Fibroblast of lung (primary cell): ENCODE measurements around the gene FHIT. TPM values are rescaled to one million over a fixed set of nuclear protein-coding genes. Genes with fewer than 3 reads are reported as not detected.

Source experiments
- DNase-seq, 2 donors: peaks; one replicate each; pipeline versions ENCODE4 v3.0.0 to v3.0.0-alpha.2; 2010; ENCODE audit warnings: low read depth in 2 of 2
- H2AFZ ChIP-seq: 2 replicates; pipeline ENCODE4 v1.5.1; 2012; ENCODE audit warnings: low read length, control low read depth, inconsistent platforms
- H3K27ac ChIP-seq: 2 replicates; pipeline ENCODE4 v1.5.1; 2011; ENCODE audit warnings: low read length, control low read depth; ENCODE audit not compliant: insufficient read depth
- H3K27me3 ChIP-seq: 2 replicates; pipeline ENCODE4 v1.5.1; 2011; ENCODE audit warnings: mild to moderate bottlenecking, low read length; ENCODE audit not compliant: control insufficient read depth, insufficient read depth
- H3K36me3 ChIP-seq: 2 replicates; pipeline ENCODE4 v1.5.1; 2011; ENCODE audit warnings: low read length; ENCODE audit not compliant: control insufficient read depth, insufficient read depth
- H3K4me1 ChIP-seq: 2 replicates; pipeline ENCODE4 v1.5.1; 2011; ENCODE audit warnings: low read length; ENCODE audit not compliant: control insufficient read depth, insufficient read depth; ENCODE audit errors: extremely low read depth
- H3K4me2 ChIP-seq: 2 replicates; pipeline ENCODE4 v1.5.1; 2011; ENCODE audit warnings: low read length, control low read depth; ENCODE audit not compliant: insufficient read depth; ENCODE audit errors: extremely low read depth
- H3K4me3 ChIP-seq, 4 experiments: fragments of 200-600 bp in 1 of 4; sonication (generic) in 1 of 4; replicated peaks in 1 of 4; 2 replicates each; pipeline ENCODE4 v1.5.1; 2011 to 2016; ENCODE audit warnings: low read length in 4 of 4, low read depth in 3 of 4, mild to moderate bottlenecking in 3 of 4, control low read depth in 2 of 4, inconsistent platforms in 1 of 4, mixed read lengths in 1 of 4; ENCODE audit not compliant: insufficient read depth in 1 of 4; ENCODE audit errors: control extremely low read depth in 1 of 4
- H3K79me2 ChIP-seq: 2 replicates; pipeline ENCODE4 v1.5.1; 2012; ENCODE audit warnings: mild to moderate bottlenecking, low read length, inconsistent platforms; ENCODE audit not compliant: control insufficient read depth, insufficient read depth
- H3K9ac ChIP-seq: 2 replicates; pipeline ENCODE4 v1.5.1; 2011; ENCODE audit warnings: mild to moderate bottlenecking, low read length, control low read depth; ENCODE audit not compliant: insufficient read depth
- H3K9me3 ChIP-seq: 2 replicates; pipeline ENCODE4 v1.5.1; 2012; ENCODE audit warnings: low read depth, low read length; ENCODE audit not compliant: control insufficient read depth, insufficient read depth
- H4K20me1 ChIP-seq: 2 replicates; pipeline ENCODE4 v1.5.1; 2011; ENCODE audit warnings: low read length; ENCODE audit not compliant: control insufficient read depth, insufficient read depth; ENCODE audit errors: extremely low read depth
- CTCF ChIP-seq, 2 donors: IDR thresholded peaks in 1 of 2; conservative IDR thresholded peaks in 1 of 2; 1 replicate in 1 of 2; 2 replicates in 1 of 2; pipeline ENCODE4 v1.5.1; 2011 to 2012; ENCODE audit warnings: low read length in 2 of 2, control low read depth in 1 of 2, inconsistent platforms in 1 of 2, low read depth in 1 of 2, mild to moderate bottlenecking in 1 of 2
- EZH2 ChIP-seq: IDR thresholded peaks from 2 replicates; pipeline ENCODE4 v1.5.1; 2012; ENCODE audit warnings: low read length, control low read depth, mild to moderate bottlenecking; ENCODE audit errors: missing control alignments
- polyA plus RNA-seq, 2 donors: library from polyadenylated mRNA; depleted of rRNA in 1 of 2; stranded (reverse) in 1 of 2; unstranded in 1 of 2; fragments of >200 nt; gene quantifications; 2 replicates each; pipeline ENCODE4 v1.2.1, GENCODE V29; 2011 to 2012; ENCODE audit warnings: missing spikeins in 1 of 2
- total RNA-seq: library from RNA; depleted of rRNA; stranded (reverse); fragments of >200 nt; gene quantifications from 2 replicates; pipeline ENCODE4 v1.2.1, GENCODE V29; 2014

The FHIT gene
- total and polyA plus RNA-seq, 2 donors (not counting 1 experiment from before 2014, with no cell fraction given): 0.79 to 2.1 TPM

GRCh38 chr3:60158035-60158434 is 1093.2 kb downstream of the FHIT start:
- Histone ChIP-seq H2AFZ (no peak overlapping the region), H3K27me3 (no peaks in the 10 kb centered on the region), H3K4me3 (no peak overlapping the region), H3K9ac (no peak overlapping the region), H3K4me1 (no peaks in the 10 kb centered on the region), H3K79me2 (no peaks in the 10 kb centered on the region), H4K20me1 (no peaks in the 10 kb centered on the region), H3K27ac (no peak overlapping the region), H3K36me3 (no peaks in the 10 kb centered on the region), H3K4me2 (no peak overlapping the region), H3K9me3 (no peaks in the 10 kb centered on the region)
- peak in 1 of 2 donors; percentile 4 for DNase-seq
- TF ChIP-seq EZH2: no peak
- TF ChIP-seq CTCF (conservative IDR thresholded peaks at IDR 0.05 in 1 of 2, IDR thresholded peaks at IDR 0.05 in 1 of 2; ENCODE audit: low read depth in 1 of 2, low read length in 2 of 2): no peak

GRCh38 chr3:60154011-60154410 is 1097.2 kb downstream of the FHIT start:
- no peak for TF ChIP-seq EZH2
- no peak for TF ChIP-seq CTCF (conservative IDR thresholded peaks at IDR 0.05 in 1 of 2, IDR thresholded peaks at IDR 0.05 in 1 of 2; ENCODE audit: low read depth in 1 of 2, low read length in 2 of 2)
- H3K9me3 ChIP-seq: no peaks in the 10 kb centered on the region
- no peak overlapping the region for H3K9ac ChIP-seq
- peak in 1 of 2 donors; percentile 40 for DNase-seq
- no peak overlapping the region for H3K4me3 ChIP-seq
- no peaks in the 10 kb centered on the region for H3K36me3 ChIP-seq
- H3K4me1 ChIP-seq: no peaks in the 10 kb centered on the region
- no peak overlapping the region for H3K4me2 ChIP-seq
- H2AFZ ChIP-seq: no peak overlapping the region
- H3K79me2 ChIP-seq: no peaks in the 10 kb centered on the region
- H3K27ac ChIP-seq: no peak overlapping the region
- no peaks in the 10 kb centered on the region for H4K20me1 ChIP-seq
- no peaks in the 10 kb centered on the region for H3K27me3 ChIP-seq

- Histone ChIP-seq H3K4me3 (no peak overlapping the region), H3K9ac (no peak overlapping the region), H3K79me2 (no peaks in the 10 kb centered on the region), H3K36me3 (no peaks in the 10 kb centered on the region), H3K4me1 (no peaks in the 10 kb centered on the region), H3K9me3 (no peaks in the 10 kb centered on the region), H2AFZ (no peak overlapping the region), H3K27me3 (no peaks in the 10 kb centered on the region), H4K20me1 (no peaks in the 10 kb centered on the region), H3K27ac (no peak overlapping the region), H3K4me2 (no peak overlapping the region)
- DNase-seq: no peak
- no peak for TF ChIP-seq CTCF (conservative IDR thresholded peaks at IDR 0.05 in 1 of 2, IDR thresholded peaks at IDR 0.05 in 1 of 2; ENCODE audit: low read depth in 1 of 2, low read length in 2 of 2)
Observed at GRCh38 chr3:60153221-60153999, 1097.8 kb downstream of the FHIT start.
